ENCODE results near the gene FILIP1L.

FILIP1L gene

GRCh38 chr3:100114413-100115030, at the start of gene FILIP1L:
Gene FILIP1L, minus strand, starts transcription at chr3:100114501.
- DNase-seq (ENCODE audit: low read depth in 2 of 3, low spot score in 1 of 3), result no peak

DNA sequence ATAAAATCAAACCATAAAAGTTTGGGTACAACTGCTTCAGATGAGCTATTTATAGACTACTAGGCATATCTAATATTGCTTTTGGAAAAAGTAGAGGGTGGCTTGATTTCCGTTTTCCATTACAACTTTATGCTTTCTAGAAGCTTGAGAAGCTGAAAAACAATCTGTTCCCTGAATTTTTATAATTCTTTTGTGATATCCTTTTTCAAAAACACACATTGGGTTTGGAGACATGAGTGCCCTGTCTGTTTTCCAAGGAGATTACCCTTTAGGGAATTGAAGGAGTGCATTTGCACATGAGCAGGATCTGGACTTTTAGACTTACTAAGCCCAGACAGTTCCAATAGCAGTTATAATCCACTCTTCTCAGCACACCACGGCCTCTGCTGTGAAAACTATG, 49.5 kb upstream of the FILIP1L start:
- no peak for DNase-seq (ENCODE audit: low read depth in 2 of 3, low spot score in 1 of 3)

GRCh38 chr3:100160521-100160920, 46.2 kb upstream of the FILIP1L start:
- DNase-seq (ENCODE audit: low read depth in 2 of 3, low spot score in 1 of 3), result no peak

- no peak for DNase-seq (ENCODE audit: low read depth in 2 of 3, low spot score in 1 of 3)
Observed at GRCh38 chr3:100159331-100160153, 45.2 kb upstream of the FILIP1L start.

- DNase-seq (ENCODE audit: low read depth in 2 of 3, low spot score in 1 of 3), result no peak
Observed at GRCh38 chr3:100158918-100159330, 44.6 kb upstream of the FILIP1L start.

- DNase-seq (ENCODE audit: low read depth in 2 of 3, low spot score in 1 of 3), result no peak
Observed at GRCh38 chr3:100157685-100158084, 43.4 kb upstream of the FILIP1L start.

- no peak for DNase-seq (ENCODE audit: low read depth in 2 of 3, low spot score in 1 of 3)
Observed at GRCh38 chr3:100155590-100155989, 41.3 kb upstream of the FILIP1L start.

DNA sequence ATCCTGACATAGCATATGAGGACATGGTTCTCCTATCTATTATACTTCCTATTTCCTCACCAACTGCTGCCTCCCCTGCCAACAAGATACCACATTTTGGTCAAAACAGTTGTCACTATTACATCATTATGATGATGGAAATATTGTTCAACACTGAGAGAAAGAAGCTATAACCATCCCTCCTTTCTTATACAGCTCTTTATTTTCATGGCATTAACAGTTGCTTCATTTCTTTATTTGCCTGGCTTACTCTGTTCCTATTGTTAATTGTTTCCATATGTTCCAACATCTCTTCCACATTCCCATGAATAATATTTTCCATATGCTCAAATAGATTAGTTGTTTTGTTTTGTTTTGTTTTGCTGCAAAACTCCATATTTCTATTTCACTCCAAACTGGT, 40.8 kb upstream of the FILIP1L start:
- no peak for DNase-seq (ENCODE audit: low read depth in 2 of 3, low spot score in 1 of 3)

DNA sequence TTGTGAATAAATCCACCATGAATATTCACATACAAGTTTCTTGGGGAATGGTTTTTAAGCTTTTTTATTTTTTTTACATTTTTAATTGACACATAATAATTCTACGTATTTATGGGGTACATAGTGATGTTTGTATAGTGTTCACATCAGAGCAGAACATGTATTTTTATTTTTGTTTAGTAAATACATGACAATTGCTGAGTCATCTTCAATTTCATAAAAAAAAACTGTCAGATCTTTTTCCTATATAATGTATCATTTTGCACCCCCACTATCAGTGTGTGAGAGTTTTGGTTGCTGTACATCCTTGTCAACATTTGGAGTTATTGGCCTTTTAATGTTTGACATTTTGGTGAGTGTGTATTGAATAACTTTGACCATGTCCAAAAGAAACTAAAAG, 39.9 kb upstream of the FILIP1L start:
- DNase-seq (ENCODE audit: low read depth in 2 of 3, low spot score in 1 of 3), result no peak

GRCh38 chr3:100151024-100151707, 36.9 kb upstream of the FILIP1L start:
- no peak for DNase-seq (ENCODE audit: low read depth in 2 of 3, low spot score in 1 of 3)

- DNase-seq (ENCODE audit: low read depth in 2 of 3, low spot score in 1 of 3), result no peak
Observed at GRCh38 chr3:100150473-100150872, 36.2 kb upstream of the FILIP1L start.

GRCh38 chr3:100149713-100150415, 35.6 kb upstream of the FILIP1L start:
- no peak for DNase-seq (ENCODE audit: low read depth in 2 of 3, low spot score in 1 of 3)

DNA sequence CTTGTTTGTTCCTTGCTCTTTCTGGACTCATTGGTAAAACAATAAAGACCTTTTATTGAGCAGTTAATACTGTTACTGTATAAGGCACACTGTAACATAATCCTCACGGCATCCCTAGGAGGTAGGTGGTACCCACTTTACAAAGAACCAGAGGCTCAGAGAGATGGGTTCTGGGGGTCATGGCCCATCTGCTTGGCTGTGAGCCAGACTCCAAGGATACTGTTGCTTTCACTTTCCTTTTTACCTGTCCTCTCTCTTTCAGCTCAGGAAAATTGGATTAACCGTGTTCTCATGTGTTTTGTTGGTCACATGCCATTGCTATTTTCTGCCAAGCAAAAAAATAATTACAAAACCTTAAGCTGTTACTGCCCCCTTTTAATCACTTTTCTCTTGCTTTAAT, 34.8 kb upstream of the FILIP1L start:
- no peak for DNase-seq (ENCODE audit: low read depth in 2 of 3, low spot score in 1 of 3)

DNA sequence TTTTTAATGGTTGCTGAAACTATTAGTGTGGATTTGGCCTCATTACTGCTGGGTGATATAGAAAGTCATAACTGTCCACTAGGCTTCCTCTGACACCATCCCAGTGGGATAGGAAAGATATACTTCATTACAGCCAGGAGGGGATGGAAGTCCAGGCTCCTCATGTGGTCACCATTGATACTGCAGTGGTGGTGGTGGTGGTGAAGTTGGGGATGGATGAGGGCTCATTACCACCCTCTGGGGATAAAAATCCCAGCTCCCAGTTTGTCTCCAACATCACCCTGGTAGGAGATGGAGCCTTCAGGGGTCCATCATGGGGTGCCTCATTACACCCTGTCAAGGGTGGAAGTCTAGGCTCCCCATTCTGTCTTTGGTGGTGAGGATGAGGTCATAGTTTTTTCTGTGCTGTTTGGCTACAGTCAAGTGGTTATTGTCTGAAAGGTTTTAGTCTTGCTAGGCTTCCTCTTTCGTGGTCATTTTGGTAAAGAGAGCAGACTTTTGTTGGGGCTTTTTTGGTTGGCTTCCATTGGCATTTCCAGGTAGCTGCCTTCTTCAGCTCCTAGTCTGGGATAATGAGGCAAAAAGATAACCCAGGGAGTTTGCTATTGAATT, 30.1 kb upstream of the FILIP1L start:
- no peak for DNase-seq (ENCODE audit: low read depth in 2 of 3, low spot score in 1 of 3)

- no peak for DNase-seq (ENCODE audit: low read depth in 2 of 3, low spot score in 1 of 3)
Observed at GRCh38 chr3:100141586-100141985, 27.3 kb upstream of the FILIP1L start.

- DNase-seq (ENCODE audit: low read depth in 2 of 3, low spot score in 1 of 3), result no peak
Observed at GRCh38 chr3:100140976-100141375, 26.7 kb upstream of the FILIP1L start.

- no peak for DNase-seq (ENCODE audit: low read depth in 2 of 3, low spot score in 1 of 3)
Observed at GRCh38 chr3:100136921-100137320, 22.6 kb upstream of the FILIP1L start.

DNA sequence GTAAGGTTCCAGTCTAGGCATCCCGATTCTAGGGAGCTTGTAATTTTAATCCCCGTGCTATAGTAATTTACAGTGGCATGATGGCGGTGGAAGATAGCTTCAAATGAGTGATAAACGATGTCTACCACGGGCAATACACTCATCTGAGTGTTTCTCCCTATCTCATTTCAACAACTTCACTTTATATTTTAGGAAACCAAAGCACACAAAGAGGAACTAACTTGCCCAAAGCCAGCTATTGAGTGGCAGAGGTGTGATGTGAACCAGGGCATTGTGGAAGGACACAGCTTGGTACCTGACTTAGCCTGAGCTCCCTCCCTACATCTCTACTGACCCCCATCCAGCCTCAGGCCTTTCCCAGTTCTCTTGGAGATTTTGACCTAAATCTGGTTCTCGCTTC, 16.9 kb upstream of the FILIP1L start:
- no peak for DNase-seq (ENCODE audit: low read depth in 2 of 3, low spot score in 1 of 3)

DNA sequence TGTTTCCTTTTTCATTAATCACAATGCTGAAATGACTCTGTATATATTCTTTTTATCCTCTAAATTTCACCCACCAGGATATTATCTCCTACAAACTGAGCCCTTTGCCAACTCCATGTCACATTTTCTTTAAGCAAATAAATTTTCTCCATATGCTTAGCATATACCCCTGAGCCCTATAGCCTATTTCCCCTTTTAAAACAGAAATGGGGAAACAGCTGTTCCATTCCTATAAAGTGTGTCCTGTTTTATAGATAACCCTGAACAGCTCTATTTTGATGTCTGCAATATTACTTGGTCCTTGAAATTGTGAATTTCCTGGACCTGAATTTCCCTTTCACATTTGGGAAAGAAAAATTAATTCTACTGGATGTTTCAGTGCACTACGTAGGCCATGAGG, 15.6 kb upstream of the FILIP1L start:
- DNase-seq (ENCODE audit: low read depth in 2 of 3, low spot score in 1 of 3), result no peak

GRCh38 chr3:100128565-100128964, 14.3 kb upstream of the FILIP1L start:
- no peak for DNase-seq (ENCODE audit: low read depth in 2 of 3, low spot score in 1 of 3)

GRCh38 chr3:100127792-100128191, 13.5 kb upstream of the FILIP1L start:
- no peak for DNase-seq (ENCODE audit: low read depth in 2 of 3, low spot score in 1 of 3)

Data from stimulated activated CD4-positive, alpha-beta T cell treated with anti-CD3 and anti-CD28 coated beads, Interleukin-12 subunit alpha, Interleukin-12 subunit beta, amount 100 ng/mL, for 48 hours (primary cell).